Activated CD4-positive, CD25-positive, alpha-beta regulatory T cell treated with anti-CD3 and anti-CD28 coated beads, Interleukin-2, amount 50 U/mL, for 24 hours (primary cell): Measurements from ENCODE around the gene NUMBL.
"Not testable (repeated sequence)": the region's sequence is repeated elsewhere in the genome, so short reads cannot be mapped to it uniquely, and the experiment has no call there.

Experiments
- ATAC-seq, 2 donors: fragments of 150-1000 bp; cut with Tn5 transposase; one replicate each; pipeline ENCODE4 v1.10.0; 2021; ENCODE audit warnings: mild to moderate bottlenecking in 1 of 2, moderate library complexity in 1 of 2

NUMBL gene

DNA sequence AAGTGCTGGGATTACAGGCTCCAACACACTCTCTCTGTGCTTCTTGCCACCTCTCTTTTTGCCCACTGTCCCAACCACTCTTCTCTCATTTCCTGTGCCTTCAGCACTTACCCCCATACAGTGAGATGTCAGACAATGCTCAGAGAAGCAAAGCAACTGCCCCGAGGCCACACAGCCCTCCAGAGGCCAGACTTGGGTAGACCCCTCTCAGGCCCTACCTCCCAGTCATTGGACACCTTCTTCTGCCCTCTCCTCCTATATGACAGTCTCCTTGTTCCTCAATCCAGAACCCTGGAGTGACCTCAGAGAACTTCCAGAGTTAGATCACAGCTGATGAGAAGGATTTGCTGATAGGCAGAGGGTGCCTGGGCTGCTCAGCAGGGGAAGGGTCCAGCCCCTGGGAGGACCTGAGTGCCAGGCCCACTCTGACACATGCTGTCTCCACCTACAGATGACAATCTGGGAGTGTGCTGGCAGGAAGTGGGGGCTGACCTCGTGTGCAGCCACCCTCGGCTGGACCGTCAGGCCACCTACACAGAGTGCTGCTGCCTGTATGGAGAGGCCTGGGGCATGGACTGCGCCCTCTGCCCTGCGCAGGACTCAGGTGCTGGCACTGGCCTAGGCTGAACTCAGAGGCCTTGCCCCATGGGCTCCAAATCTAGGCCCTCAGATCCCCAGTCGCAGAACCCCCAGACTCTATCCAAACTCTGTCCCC, 64.9 kb downstream of the NUMBL start:
- no peak for ATAC-seq

DNA sequence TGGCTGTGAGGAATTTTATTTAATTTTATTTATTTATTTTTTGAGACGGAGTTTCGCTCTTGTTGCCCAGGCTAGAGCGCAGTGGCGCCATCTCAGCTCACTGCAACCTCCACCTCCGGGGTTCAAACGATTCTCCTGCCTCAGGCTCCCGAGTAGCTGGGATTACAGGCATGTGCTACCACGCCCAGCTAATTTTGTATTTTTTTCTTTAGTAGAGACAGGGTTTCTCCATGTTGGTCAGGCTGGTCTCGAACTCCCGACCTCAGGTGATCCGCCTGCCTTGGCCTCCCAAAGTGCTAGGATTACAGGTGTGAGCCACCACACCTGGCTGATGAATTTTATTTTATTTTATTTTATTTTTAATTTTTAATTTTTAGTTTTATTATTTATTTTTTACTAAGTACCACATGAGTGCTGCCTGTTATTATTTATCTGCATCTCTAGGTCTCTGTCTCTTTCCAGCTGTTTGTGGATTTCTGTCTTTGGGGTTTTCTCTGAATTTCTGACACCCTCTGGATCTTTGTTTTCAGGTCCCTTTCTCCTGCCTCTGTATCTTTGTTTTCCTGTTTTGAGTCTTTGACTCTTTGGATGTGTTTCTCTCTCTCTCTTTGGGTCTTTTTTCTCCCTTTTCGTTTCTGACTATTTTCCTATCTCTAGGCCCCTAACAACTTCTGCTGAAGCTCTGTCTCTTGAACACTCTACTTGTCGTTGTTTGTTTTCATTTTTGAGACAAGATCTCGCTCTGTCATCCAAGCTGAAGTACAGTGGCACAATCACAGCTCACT, 65.9 kb downstream of the NUMBL start:
- not testable (repeated sequence) for ATAC-seq

DNA sequence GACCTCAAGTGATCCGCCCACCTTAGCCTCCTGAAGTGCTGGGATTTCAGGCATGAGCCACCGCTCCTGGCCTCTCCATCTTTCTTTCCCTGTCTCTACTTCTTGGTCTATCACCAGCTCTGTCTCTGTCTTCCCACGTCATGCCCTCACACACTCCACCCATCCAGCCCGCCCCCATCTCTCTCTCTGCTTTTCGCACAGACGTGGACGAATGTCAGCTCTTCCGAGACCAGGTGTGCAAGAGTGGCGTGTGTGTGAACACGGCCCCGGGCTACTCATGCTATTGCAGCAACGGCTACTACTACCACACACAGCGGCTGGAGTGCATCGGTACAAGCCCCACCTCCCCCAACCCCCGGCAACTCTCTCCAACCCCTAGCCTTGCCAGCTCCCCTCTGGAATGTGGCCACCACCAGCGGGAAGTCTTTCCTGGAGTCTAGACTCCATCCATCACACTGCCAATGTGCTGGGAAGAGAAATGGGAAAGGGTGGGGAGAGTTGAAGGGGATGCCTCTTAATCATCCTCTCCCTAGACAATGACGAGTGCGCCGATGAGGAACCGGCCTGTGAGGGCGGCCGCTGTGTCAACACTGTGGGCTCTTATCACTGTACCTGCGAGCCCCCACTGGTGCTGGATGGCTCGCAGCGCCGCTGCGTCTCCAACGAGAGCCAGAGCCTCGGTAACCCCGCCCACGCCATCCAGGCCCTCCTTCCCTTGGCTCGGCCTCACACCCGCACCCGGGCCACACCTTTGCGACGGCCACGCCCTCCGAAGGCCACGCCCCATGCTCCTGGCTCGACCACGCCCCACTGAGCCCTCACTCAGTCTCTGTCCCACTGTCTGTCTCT, 66.8 kb downstream of the NUMBL start:
- no peak for ATAC-seq

DNA sequence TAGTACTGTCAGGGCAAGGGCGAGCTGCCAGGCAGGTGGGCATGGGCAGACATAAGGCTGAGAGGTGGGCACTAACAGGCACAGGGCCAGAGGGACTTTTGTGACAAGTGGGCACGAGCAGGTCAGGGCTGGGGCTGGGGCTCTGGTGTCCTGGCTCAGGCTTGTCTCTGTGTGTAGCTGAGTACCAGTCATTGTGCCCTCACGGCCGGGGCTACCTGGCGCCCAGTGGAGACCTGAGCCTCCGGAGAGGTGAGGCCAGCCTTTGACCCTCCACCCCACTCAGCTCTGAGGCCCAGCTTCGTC, 67.7 kb downstream of the NUMBL start:
- ATAC-seq = no peak

DNA sequence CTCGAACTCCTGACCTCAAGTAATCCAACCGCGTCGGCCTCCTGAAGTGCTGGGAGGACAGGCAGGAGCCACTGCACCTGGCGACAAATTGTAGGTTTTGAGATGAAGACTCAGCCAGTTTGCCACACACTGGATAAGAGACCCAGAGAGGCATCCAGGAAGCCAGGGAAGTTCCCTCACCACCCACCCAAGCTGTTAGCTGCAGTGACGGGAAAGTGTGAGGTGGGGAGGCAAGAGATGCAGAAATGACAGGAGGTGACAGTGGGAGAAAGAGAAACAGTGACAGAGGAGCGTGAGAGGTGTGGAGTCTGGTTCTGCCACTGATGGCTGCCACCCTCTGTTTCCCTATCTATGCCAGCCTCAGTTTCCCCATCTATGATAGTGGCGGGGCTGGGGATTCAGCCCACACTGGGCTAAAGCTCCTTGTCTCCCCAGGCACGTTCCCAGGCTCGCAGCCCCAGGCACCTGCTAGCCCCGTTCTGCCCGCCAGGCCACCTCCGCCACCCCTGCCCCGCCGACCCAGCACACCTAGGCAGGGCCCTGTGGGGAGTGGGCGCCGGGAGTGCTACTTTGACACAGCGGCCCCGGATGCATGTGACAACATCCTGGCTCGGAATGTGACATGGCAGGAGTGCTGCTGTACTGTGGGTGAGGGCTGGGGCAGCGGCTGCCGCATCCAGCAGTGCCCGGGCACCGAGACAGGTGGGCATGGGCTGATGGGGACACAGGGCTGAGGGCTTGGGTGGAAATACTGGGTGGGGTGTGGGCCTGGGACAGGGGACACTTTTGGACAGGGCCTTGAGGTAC, 68.3 kb downstream of the NUMBL start:
- ATAC-seq = no peak

DNA sequence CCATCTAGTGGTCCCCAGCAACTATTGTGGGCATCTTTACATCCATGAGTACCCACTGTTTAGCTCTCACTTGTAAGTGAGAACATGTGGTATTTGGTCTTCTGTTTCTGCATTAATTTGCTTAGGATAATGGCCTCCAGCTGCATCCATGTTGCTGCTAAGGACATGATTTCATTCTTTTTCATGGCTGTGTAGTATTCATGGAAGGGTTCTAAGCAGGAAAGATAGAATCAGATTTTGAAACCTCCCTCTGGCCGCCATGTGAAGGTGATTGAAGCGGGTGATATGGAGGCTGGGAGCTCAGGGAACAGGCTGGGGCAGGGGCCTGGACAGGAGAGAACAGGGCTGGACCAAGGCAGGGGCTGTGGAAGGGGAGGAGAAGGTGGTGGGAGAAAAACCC, 69.2 kb downstream of the NUMBL start:
- no peak for ATAC-seq

DNA sequence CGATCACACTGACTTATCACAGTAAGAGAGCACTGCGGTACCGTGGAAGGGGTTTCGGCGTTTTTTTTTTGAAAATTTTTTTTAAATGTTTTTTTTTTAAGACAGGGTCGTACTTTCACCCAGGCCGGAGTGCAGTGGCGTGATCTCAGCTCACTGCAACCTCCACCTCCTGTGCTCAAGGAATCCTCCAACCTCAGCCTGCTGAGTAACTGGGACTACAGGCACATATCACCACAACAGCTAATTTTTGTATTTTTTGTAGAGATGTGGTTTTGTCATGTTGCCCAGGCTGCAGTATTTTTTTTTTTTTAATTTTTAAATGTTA, 70.3 kb downstream of the NUMBL start:
- no peak for ATAC-seq

DNA sequence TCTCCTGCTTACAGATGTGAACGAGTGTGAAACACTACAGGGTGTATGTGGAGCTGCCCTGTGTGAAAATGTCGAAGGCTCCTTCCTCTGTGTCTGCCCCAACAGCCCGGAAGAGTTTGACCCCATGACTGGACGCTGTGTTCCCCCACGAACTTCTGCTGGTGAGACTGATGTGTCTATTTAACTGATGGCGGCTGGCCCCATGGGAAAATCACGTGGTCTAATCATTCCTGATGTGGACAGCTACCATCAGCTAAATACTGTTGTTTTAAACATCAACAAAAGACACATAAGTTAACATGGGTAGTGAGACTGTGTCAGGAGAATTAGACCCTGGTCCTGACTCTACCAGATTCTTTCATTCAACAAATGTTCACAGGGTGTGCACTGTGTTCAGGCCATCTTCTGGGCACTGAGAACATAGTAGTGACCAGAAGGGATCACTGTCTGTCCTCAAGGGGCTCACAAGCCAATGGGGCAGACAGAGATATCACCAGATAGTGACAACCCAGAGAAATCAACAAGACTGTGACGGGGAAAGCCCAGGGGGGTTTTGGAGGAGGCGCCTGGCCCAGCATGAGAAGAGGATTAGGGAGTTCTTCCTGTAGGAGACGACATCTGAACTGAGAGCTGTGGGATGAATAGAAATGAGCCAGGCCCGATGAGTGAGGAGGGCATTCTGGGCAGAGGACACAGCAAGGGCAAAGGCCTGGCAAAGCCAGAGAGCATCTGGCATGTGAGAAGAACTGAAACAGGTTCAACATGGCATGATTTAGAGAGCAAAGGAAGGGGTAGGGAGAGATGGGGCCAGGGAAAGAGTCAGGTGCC, 70.9 kb downstream of the NUMBL start:
- ATAC-seq = no peak

DNA sequence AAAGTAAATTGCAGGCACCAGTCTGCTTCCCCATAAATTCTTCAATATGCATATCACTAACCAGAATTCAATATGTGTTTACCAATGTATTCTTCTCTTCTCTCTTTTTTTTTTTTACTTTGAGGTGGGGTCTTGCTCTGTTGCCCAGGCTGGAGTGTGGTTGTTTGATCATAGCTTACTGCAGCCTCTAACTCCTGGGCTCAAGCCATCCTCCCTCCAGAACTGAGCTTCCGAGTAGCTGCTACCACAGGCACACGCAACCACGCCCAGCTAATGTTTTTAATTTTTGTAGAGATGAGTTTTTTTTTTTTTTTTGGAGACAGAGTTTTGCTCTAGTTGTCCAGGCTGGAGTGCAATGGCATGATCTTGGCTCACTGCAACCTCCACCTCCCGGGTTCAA, 72.5 kb downstream of the NUMBL start:
- ATAC-seq = no peak

DNA sequence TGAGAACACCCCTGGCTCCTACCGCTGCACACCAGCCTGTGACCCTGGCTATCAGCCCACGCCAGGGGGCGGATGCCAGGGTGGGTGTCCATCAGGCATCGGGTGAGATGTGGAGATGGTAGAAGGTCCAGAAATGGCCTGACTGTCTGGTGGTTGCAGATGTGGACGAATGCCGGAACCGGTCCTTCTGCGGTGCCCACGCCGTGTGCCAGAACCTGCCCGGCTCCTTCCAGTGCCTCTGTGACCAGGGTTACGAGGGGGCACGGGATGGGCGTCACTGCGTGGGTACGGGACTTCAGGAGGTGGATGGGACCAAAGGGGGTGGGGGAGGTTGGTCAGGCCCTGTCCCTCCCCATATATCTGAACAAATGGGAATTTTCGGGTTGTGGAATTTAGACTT, 73.5 kb downstream of the NUMBL start:
- ATAC-seq = no peak

DNA sequence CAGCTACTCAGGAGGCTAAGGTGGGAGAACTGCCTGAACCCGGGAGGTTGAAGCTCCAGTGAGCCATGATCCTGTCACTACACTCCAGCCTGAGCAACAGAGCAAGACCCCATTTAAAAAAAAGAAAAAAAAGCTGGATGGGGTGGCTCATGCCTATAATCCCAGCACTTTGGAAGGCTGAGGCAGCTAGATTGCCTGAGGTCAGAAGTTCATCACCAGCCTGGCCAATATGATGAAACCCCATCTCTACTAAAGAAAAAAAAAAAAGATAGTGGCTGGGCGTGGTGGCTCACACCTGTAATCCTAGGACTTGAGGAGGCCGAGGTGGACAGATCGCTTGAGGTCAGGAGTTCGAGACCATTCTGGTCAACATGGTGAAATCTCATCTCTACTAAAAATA, 74.3 kb downstream of the NUMBL start:
- no peak for ATAC-seq
